ENCODE data around the gene TSPAN3.

The TSPAN3 gene

DNA sequence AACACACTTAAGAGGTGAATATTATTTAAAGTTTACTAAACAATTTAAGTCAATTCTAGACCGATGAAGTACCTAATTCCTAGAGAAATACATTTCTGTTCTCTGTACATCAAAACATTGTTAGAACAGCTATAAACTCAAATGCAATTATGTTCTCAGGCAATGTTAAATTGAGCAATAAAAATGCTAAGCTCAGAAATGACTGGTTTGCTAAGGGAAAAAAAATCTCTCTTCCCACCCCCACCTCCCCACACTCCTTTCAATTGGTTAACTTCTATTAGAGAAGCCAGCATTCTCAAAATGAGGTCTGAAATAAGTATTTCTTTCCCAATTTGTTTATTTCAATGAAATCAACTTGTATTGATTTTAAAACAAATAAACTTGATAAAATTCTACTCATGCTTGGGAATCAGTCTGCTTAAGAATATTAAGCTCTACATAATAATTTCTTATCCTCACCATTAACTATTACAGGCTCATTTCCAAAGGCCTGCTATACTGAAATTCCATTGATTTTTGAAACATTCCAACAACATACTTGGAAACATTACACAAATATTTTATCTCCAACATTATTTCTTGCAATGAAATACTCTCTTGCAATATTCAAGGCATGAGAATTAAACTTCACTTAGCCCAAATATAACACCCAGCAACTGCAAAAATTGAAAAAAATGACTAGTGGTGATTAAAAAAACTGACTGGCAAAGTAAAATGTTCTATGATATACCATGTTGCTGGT lies 22.6 kb downstream of the TSPAN3 start:
- DNase-seq: peak; percentile 49

GRCh38 chr15:77046704-77047412 lies 24.1 kb downstream of the TSPAN3 start:
- DNase-seq: no peak

- no peak for DNase-seq
These were observed 24.9 kb downstream of the TSPAN3 start for GRCh38 chr15:77045985-77046384.

GRCh38 chr15:77044228-77045042 lies 26.5 kb downstream of the TSPAN3 start:
- DNase-seq: no peak

- DNase-seq: no peak
These were observed 27.7 kb downstream of the TSPAN3 start for GRCh38 chr15:77042955-77043920.

DNA sequence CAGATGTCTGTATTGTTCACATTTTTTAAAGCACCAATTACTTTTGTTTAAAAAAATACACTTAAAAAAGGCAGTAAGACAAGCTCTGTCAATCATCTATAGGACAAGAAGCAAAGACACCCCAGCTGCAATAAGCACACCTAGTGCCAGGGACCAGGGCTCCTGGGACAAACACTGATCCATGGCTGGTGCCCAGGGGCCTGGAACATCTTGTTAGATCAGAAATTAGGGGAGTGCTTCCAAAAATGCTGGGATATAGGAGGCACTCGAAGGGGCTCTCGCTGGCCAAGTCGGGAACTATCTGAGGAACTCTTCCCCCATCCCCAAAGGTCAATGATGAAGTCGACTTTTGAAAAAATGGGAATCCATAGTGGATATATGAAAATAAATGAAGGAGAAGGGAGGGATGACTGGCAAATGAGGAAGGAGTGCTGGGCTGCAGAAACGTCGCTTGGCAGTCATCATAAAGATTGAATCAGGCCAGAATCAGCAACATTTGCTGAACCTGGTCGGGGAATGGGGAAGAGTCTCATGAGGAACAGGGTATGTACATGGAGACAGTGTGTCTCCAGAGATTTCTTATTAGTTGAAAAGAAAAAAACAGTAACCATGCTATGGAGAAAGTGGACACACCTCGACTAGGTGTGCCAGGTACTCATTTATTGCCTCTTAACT lies 28.5 kb downstream of the TSPAN3 start:
- no peak for DNase-seq

DNA sequence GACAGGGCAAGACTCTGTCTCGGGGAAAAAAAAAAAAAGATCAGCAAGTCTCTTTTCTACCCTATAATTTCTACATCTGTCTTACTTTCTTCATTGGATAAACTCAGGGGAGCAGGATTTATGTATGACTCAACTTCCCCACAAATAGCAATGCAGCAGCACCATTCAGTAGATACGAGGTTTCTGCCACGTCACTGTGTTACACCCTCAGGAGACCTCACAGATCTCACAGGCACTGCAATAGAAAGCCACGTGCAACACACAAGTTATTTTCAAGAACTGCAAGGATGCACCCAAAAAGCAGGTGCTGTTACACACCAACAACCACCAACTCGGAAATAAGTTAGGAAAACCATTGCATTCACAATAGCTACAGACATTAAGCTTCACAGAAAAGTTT lies 30.2 kb downstream of the TSPAN3 start:
- peak; percentile 56 for DNase-seq

GRCh38 chr15:77039848-77040247 lies 31.1 kb downstream of the TSPAN3 start:
- no peak for DNase-seq

DNA sequence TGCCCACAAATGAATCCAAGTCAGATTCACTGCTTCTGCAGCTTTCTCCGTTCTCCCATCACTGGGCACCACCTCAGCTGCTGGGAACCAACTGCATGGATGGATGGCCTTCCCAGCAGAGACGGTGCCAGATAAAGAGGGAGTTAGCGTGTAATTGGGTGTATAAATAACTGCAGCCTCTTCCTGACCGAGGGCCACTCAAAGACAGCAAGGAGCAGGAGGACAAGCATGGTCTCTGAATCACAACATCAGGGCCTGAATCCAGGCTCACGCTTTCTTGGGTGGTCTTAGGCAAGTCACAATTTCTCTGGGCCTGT lies 31.7 kb downstream of the TSPAN3 start:
- no peak for DNase-seq

DNA sequence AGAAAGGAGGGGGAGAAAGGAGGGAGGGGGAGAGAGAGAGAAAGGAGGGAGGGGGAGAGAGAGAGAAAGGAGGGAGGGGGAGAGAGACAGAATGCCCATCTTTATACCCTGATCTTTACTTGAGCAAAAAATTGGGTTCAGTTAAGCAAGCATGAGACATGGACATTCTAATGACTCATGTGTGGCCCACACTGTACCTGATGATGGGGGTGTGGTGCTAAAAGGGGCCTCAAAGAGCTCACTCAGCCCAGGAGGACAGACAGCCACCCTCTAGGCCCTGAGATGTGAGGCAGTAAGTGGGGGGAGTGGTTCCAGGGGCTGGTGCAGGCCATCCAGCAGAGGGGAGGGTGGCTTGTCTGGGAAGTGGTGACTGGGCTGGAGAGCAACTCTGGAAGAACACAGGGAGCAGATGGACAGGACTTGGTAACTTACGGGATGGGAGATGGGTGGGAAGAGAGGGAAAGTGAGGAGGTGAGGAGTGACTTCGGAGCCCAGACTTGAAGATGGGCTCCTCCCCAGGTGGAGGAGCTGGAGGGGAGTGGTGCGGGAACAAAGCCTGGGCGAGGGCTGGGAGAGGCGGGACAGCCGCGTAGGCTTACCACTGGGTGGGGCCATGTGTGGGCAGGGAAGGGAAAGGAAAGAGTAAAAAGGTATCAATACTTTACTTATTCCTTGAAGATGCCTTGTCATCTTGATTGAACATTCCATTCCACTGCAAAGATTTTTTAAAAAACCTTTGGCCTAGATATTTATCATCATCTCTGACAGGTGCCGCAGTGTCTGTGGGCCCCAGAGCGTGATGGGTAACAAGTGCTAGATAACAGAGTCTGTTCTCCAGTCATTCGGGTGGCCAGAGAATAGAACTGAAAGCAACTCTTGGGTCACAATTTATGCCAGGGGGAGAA lies 32.3 kb downstream of the TSPAN3 start:
- DNase-seq: no peak

GRCh38 chr15:77037388-77038209 lies 33.3 kb downstream of the TSPAN3 start:
- DNase-seq: no peak

- DNase-seq: no peak
These were observed 34.1 kb downstream of the TSPAN3 start for GRCh38 chr15:77036537-77037387.

DNA sequence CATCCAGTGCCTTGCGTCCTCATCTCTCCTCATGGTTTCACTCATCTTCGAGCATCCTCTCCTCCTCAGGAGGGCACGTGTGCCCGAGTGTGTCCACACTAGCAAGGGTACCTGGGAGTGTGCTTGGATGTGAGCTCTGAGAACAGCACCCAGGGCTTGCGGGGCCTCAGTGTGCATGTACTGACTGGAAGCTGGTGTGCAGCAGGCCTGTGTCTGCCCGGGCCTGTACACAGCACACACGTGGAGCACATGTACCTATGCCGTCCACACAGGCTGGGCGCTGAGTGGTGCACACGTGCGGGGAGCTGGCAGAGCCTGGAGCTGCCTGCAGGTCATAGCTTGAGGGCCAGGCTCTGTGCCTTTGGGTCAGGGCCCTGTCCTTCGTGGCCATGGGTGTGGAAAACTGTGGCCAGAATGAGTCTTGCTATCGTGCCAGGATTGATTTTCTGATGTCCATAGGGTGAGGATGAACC lies 34.9 kb downstream of the TSPAN3 start:
- no peak for DNase-seq

GRCh38 chr15:77035584-77035983 lies 35.3 kb downstream of the TSPAN3 start:
- DNase-seq: no peak

GRCh38 chr15:77034695-77035489 lies 36.0 kb downstream of the TSPAN3 start:
- DNase-seq: no peak

DNA sequence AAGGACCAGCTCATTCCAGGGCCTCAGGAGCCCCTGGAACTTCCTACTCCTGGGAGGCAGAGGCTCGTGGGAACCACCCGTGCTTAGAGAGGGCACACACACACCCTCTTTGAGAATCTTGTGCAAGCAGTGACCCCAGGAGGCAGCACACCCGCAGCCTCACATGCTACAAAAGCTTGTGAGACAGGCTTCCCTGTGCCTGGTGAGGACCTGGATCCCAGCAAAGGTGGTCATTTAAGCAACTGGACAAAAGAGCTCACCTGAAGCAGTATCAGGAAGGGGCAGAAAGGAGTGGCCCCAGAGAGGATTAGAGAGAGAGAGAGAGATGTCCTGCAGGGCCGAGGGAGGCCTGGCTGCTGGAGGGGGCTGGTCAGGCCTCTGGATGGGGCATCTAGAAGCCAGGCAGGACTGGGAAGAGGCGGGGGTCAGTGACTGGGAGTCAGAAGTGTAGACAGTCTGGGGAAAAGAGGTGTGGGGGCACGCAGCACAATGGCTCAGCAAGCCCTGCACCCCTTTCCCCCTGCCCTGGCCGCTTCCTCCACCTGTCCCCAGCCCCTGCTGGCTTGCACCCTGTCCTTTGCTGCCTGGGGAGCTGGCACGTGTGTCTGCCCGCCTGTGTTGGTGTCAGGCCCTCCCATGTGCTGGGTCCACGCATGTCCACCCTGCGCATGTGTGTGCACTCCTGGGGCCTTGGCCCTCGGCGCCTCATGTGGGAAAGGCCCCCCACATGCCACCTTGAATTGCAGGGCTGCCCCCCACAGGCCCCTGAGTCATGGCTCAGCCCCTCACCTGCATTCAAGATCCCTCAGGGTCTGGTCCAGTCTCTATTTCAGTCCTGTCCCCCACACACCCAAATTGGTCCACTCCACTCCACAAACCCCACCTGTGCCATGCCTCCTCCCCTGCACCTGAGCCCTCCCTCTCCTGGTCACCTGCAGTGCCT lies 36.9 kb downstream of the TSPAN3 start:
- no peak for DNase-seq

GRCh38 chr15:77033417-77033728 lies 37.5 kb downstream of the TSPAN3 start:
- DNase-seq: no peak
